Measurements from ENCODE around the gene P4HB. TPM values are rescaled to one million over a fixed set of nuclear protein-coding genes. Genes with fewer than 3 reads are reported as not detected.

The P4HB gene
- total RNA-seq, 2 donors from 2014 or later, result 382 to 460 TPM

DNA sequence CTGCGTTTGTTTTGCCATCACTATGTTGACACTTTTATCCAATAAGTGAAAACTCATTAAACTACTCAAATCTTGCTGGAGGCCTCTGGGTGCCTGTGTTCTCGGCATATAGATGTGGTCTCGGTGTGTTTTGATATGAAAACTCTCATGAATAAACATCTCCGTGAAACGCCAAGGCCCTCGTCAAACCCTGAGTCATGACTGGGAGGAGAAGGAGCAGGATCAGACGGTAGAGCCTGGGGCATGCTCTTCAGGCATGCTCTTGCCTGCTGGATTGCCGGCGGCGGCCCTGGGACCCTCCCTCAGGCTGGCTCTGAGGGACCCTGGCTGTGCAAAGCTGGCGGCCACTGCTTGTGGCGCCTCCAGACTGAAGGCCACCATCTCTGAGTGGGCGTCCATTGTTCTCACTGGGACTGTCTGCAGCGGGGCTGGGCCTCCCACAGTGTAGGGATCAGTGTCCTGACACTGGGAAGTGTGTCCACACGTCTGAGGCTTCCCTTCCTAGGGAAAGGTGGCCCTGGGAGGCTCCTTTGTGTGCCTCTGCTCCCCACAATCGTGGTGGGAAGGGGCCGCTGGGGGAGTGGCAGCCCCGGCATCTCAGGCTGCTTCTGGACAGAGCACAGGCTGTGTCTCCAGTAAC is 40.0 kb upstream of the P4HB start:
- no peak overlapping the region for H3K27ac Mint-ChIP-seq
- no peaks in the 10 kb centered on the region for H3K9me3 Mint-ChIP-seq
- ATAC-seq, result peak in 1 of 2 donors; percentile 9
- DNase-seq (ENCODE audit: low spot score in 2 of 2), result no peak
- H3K36me3 Mint-ChIP-seq, result peaks cover 14 to 18% of the 10 kb centered on the region in 2 donors

GRCh38 chr17:81899514-81900166 is 39.3 kb upstream of the P4HB start:
- ATAC-seq (no peak), DNase-seq (ENCODE audit: low spot score in 2 of 2) (no peak)
- peaks cover 14 to 18% of the 10 kb centered on the region in 2 donors for H3K36me3 Mint-ChIP-seq
- H3K27ac Mint-ChIP-seq, result no peak overlapping the region
- H3K9me3 Mint-ChIP-seq, result no peaks in the 10 kb centered on the region

DNA sequence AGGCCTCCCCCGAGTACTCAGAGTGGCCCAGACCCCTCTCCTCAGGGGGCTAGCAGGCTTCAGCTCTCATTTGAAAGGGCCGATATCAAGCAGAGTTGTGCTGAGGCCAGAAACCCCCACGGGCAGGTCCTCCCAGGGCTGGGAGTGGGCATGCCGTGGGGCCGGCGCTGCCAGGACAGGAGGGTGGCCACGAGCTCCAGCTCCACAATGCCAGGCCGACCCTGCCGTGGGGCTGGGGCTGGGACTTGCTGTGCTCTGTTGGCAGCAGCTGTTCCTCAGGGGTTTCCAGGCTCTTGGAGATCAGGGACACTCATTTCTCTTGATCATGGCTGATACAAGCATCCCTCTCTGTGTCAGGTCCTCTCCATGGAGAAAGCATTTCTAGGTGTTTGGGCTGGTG is 38.5 kb upstream of the P4HB start:
- DNase-seq (ENCODE audit: low spot score in 2 of 2) (no peak), ATAC-seq (no peak)
- H3K36me3 Mint-ChIP-seq, result peaks cover 14 to 18% of the 10 kb centered on the region in 2 donors
- no peaks in the 10 kb centered on the region for H3K9me3 Mint-ChIP-seq
- H3K27ac Mint-ChIP-seq, result no peak overlapping the region

DNA sequence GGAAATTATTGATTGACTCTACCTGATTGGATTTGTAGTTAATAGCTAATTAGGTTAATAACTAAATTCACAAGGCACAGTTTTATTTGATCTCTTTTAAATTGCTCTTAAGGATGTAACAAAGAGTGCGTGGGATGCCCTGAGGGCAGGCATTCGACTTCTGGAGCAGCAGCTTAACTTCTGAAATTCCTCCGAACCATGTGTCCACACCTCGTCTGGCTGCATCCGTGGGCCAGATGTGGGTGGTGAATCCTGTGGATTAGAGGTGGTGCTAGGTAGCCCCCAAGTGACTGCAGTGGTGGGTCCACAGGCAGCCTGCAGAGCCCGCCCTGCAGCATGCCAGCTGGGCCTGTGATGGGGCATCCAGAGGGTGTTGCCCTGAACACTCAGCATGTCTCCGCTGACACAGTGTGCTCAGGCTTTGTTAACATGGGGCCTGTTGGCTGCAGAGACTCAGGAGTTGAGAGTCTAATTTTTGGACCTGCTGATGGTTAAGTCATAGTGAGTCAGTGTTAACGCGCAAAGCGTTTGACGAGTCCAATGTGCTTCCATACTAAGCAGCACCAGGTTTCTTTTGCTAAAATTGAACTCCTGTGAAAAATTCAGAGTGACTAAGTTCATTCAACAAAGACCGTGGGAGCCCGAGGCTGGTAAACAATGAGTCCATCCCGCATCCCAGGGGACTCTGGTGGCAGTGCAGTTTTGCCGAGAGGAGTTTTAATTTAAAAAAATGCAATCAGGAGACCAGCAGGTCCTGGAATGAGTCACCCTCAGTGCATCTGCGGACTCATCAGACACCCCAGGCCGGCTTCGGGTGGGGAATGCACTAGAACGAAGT is 37.9 kb upstream of the P4HB start:
- DNase-seq (ENCODE audit: low spot score in 2 of 2), result no peak
- H3K9me3 Mint-ChIP-seq, result no peaks in the 10 kb centered on the region
- H3K36me3 Mint-ChIP-seq, result peaks cover 14 to 18% of the 10 kb centered on the region in 2 donors
- ATAC-seq, result no peak
- H3K27ac Mint-ChIP-seq, result no peak overlapping the region

- Mint-ChIP-seq H3K9me3 (no peaks in the 10 kb centered on the region), H3K36me3 (peaks cover 16 to 24% of the 10 kb centered on the region in 2 donors), H3K27ac (peak overlapping the region in 1 of 2 donors; percentile 36)
- ATAC-seq (no peak), DNase-seq (ENCODE audit: low spot score in 2 of 2) (no peak)
These were observed 35.1 kb upstream of the P4HB start for GRCh38 chr17:81895400-81895799.

GRCh38 chr17:81891303-81891552 is 30.9 kb upstream of the P4HB start:
- Mint-ChIP-seq H3K27ac (peak overlapping the region; percentile 95 to 99), H3K36me3 (peaks cover 40 to 43% of the 10 kb centered on the region in 2 donors), H3K9me3 (no peaks in the 10 kb centered on the region)
- no peak for DNase-seq (ENCODE audit: low spot score in 2 of 2)
- peak; percentile 1 to 3 for ATAC-seq

GRCh38 chr17:81890447-81891302 is 30.3 kb upstream of the P4HB start:
- ATAC-seq (no peak), DNase-seq (ENCODE audit: low spot score in 2 of 2) (no peak)
- no peaks in the 10 kb centered on the region for H3K9me3 Mint-ChIP-seq
- peaks cover 44 to 46% of the 10 kb centered on the region in 2 donors for H3K36me3 Mint-ChIP-seq
- H3K27ac Mint-ChIP-seq, result peak overlapping the region; percentile 95

DNA sequence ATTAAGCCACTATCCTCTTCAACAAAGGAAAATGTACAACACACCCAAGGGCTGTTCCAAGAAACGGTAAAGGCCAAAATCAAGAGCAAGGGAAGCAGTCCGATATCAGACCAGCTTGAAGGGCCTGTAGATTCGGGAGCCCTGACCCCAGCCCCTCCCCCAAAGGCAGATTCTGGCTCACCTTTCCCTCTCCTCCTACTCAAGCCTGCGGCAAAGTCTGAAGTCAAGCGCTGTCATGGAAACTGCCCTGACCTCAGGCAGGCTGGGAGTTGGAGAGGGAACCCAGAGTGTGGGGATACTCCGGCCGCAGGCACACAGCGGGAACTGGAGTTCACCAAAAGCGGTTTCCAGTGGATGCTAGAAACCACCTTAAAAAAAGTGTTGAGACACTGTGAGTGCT is 29.3 kb upstream of the P4HB start:
- Mint-ChIP-seq H3K36me3 (peaks cover 49 to 50% of the 10 kb centered on the region in 2 donors), H3K27ac (peak overlapping the region; percentile 95), H3K9me3 (no peaks in the 10 kb centered on the region)
- DNase-seq (ENCODE audit: low spot score in 2 of 2) (no peak), ATAC-seq (no peak)

DNA sequence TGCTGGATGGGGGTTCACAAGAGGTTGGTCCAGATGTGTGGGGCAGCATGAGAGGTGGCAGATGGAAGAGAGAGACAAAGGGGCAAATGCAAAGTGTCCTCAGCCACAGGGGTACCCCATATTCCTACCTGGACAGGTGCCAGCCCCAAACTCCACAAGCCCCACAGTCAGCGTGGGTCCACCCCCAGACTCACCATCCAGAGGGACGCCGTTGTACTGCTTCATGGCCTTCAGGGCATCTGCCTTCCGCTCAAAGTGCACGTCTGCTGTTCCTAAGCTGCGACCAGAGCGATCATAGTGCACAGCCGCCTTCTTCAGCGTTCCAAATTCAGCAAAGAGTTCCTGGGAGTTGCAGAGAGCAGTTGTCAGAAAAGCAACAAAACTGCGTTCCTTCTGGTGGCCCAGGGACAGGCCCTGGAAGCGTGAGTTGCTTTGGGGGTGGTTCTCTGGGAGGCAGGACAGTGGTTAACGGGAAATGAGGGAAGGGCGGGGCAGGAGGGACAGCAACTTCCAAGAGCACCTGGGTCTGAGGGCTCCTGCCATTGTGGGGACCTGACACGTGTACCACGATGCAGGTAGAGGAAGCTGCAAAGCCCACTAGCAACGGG is 28.8 kb upstream of the P4HB start:
- DNase-seq (ENCODE audit: low spot score in 2 of 2), result no peak
- peaks cover 49 to 50% of the 10 kb centered on the region in 2 donors for H3K36me3 Mint-ChIP-seq
- ATAC-seq, result no peak
- no peaks in the 10 kb centered on the region for H3K9me3 Mint-ChIP-seq
- peak overlapping the region; percentile 44 to 57 for H3K27ac Mint-ChIP-seq

DNA sequence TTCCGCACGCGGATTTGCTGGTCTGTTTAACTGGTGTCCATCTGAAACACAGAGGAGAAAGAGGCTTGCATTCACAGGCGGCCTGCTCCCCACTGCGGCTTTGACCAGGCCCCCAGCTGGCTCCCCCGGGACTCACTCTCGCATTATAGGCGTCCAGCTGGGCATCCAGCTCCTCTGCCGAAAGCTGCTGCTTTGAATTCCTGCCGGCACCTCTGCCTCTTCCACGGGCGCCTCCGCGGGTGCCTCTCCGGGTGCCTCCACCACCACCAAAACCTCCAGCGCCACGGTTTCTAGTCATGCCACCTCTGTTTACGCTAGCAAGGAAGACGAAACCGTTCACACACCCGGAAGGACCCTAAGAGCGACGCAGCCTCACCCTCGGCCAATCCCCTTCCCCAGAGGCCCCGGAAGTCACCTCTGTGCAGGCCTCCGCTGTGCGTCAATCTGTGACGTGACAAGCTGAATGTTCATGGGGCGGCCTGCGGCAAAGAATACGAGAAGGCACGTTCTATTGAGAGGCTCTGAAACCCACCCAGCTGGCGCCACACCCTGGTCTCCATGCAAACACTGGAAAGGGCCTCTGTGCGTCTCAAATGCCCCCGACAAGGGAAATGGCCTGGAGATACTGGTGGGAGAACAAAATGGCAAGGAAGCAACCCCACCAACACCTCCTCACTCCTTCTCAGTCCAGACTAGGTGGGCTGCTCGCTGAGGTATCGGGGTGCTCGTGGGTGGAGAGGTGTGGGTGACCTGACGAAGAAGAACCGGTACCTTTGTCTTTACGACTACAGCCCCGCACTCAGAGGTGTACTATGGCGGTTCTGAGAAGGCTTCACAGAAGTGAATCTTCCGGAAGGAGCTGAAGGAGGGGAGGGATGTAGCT is 28.0 kb upstream of the P4HB start:
- Mint-ChIP-seq H3K9me3 (no peaks in the 10 kb centered on the region), H3K27ac (peak overlapping the region; percentile 44 to 57), H3K36me3 (peaks cover 49 to 50% of the 10 kb centered on the region in 2 donors)
- DNase-seq (ENCODE audit: low spot score in 2 of 2) (no peak), ATAC-seq (no peak)

DNA sequence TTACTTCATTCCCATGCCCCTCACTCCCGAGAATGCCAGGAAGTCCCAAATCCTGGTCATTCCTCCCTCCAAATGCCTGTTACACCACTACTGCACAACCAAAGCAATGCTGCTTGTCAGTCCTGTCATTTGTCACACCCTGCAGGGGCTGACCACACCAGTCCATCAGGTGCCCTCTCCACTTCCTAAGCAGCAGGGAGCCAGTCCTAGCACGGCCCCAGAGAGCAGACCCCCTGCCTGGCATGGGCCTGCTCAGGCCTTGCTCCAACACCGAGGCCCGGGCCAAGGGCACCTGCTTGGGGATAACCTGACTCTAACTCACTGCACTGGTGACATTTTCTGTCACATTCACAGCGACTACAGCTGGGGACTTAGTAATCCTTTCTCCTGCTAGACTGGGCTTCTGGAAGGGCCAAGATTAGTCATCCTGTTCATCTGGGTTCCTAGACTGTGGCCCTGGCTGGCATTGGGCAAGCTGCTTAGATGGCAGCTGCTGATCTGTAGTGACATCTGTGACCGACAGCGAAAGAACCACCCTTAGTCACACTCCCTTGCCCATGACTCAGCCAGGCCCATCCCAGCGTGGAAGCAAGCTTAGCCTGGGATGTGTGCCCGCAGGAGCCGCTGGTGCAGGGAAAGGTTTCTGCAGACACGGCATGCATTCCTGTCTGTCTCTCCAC is 25.7 kb upstream of the P4HB start:
- H3K27ac Mint-ChIP-seq, result peak overlapping the region; percentile 11 to 92

DNA sequence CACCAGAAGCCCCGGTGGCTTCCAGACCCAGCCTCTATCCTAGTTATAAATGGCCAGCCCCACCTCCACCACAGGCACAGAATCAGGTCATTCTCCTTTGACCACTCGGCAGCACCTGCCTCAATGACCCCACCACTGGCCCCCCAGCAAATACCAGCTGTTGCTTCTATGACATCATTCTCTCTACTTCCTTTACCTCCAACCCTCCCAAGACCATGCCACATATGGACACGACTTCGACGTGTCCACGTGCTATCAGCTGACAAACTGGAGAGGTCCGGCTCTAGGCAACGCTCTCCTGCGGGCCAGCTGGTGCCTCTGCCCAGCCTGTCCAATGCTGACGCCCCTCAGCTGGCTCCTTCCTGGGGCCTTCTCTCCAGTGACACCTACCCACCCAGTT is 25.1 kb upstream of the P4HB start:
- Mint-ChIP-seq H3K9me3 (no peaks in the 10 kb centered on the region), H3K27ac (peak overlapping the region; percentile 11 to 92), H3K36me3 (peaks cover 39 to 40% of the 10 kb centered on the region in 2 donors)
- ATAC-seq (no peak), DNase-seq (ENCODE audit: low spot score in 2 of 2) (no peak)

More for the DNA sequence above, 25.7 kb upstream of the P4HB start:
- ATAC-seq (peak in 1 of 2 donors; percentile 80), DNase-seq (ENCODE audit: low spot score in 2 of 2) (no peak)
- Mint-ChIP-seq H3K9me3 (no peaks in the 10 kb centered on the region), H3K36me3 (peaks cover 43 to 44% of the 10 kb centered on the region in 2 donors)

GRCh38 chr17:81884968-81885367 is 24.6 kb upstream of the P4HB start:
- Mint-ChIP-seq H3K36me3 (peaks cover 34 to 35% of the 10 kb centered on the region in 2 donors), H3K27ac (peak overlapping the region; percentile 11 to 65), H3K9me3 (no peaks in the 10 kb centered on the region)
- DNase-seq (ENCODE audit: low spot score in 2 of 2) (no peak), ATAC-seq (no peak)

- H3K36me3 Mint-ChIP-seq, result peaks cover 32 to 35% of the 10 kb centered on the region in 2 donors
- peak overlapping the region in 1 of 2 donors; percentile 65 for H3K27ac Mint-ChIP-seq
- H3K9me3 Mint-ChIP-seq, result no peaks in the 10 kb centered on the region
- ATAC-seq, result peak; percentile 8 to 29
- DNase-seq (ENCODE audit: low spot score in 2 of 2), result no peak
These were observed 24.2 kb upstream of the P4HB start for GRCh38 chr17:81884520-81884919.

GRCh38 chr17:81879121-81879520 is 18.8 kb upstream of the P4HB start:
- ATAC-seq, result no peak
- Mint-ChIP-seq H3K36me3 (peaks cover 5 to 8% of the 10 kb centered on the region in 2 donors), H3K27ac (no peak overlapping the region), H3K9me3 (no peaks in the 10 kb centered on the region)
- DNase-seq (ENCODE audit: low spot score in 2 of 2), result no peak
